HG03159 (cell line): Measurements from ENCODE around the gene MEAF6.
A peak's percentile ranks its signal among the peaks of the same experiment; 100 is the strongest.

Experiments used
- ATAC-seq: cut with Tn5 transposase; IDR thresholded peaks from one replicate; pipeline ENCODE4 v1.9.1; 2021; ENCODE audit warnings: mild to moderate bottlenecking, moderate library complexity; ENCODE audit not compliant: unreplicated experiment

The MEAF6 gene

GRCh38 chr1:37474697-37475379 lies 39.7 kb downstream of the MEAF6 start:
- no peak for ATAC-seq

DNA sequence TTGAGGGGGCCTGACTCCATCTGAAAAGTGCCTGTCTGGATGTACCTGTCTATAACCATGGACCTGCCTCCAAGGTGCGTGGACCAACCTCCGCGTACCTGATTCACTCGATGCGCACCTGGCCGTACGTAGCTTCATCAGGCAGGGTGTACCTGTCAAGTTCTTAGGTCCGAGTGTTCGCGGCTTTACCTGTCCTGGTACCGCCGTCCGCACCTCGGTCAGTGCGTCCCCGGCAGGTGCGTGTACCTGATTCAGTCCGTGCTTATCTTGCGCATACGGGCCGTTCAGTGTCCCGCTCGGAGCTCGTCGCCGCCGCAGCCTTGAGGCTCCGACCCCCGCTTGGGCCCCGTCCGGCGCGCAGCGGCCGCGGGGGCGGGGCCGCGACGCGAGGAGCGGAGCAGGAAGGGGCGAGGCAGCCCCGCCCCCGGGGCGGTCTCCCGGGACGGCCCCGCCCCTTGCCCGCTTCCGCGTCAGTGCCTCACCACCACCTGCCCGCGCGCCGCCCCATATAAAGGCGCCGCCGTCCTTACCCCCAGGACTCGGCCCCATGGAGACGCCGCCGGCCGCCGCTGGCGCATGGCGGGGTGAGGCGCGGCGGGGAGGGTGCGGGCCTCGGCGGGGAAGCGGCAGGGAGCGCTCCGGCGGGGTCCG lies 40.4 kb downstream of the MEAF6 start, which contains the start of gene ZC3H12A:
Gene ZC3H12A (plus strand): TSS at position 535 of the 651 bp plus-strand sequence. CDS start 917 bp downstream, outside the sequence.
- peak; percentile 56 for ATAC-seq

GRCh38 chr1:37473431-37474045 lies 41.0 kb downstream of the MEAF6 start:
- ATAC-seq = no peak

GRCh38 chr1:37472994-37473393 lies 41.6 kb downstream of the MEAF6 start:
- ATAC-seq = no peak

DNA sequence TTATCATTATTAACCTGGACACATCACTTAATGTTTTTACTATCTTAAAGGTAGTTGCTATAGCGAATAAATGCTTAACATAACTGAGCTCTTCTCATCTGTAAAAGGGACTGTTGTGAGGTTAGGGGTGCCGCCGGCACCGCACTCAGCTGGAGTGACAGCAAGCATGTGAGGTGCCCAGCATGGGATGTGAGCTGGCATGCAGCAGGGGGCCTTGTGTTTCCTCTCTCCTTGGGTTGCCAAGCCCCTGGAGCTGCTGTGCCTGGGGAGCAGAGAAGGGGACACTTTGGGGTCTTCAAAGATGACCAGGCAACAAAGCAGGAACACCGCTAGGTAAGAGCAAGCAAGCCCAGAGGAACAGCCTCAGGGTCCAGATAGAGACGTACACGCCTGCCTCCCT lies 42.3 kb downstream of the MEAF6 start:
- ATAC-seq = no peak

GRCh38 chr1:37471345-37472231 lies 43.0 kb downstream of the MEAF6 start:
- ATAC-seq = no peak

- ATAC-seq = no peak
Observed at GRCh38 chr1:37469386-37469785, 45.2 kb downstream of the MEAF6 start.

DNA sequence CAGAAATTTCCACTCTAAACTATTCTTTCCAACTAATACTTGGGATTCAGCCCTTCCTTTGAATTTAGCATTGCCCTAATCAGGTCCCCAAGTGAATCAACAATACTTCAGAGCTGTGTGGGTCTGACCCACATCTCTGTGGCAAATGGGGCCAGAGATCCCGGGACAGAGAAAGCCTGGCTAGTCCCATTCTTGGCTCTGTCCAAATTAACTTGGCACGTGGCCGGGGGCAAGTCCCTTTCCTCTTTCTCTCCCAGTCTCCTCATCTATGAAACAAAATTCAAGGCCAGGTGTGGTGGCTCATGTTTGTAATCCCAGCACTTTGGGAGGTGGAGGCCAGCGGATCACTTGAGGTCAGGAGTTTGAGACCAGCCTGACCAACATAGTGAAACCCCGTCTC lies 46.5 kb downstream of the MEAF6 start:
- no peak for ATAC-seq

DNA sequence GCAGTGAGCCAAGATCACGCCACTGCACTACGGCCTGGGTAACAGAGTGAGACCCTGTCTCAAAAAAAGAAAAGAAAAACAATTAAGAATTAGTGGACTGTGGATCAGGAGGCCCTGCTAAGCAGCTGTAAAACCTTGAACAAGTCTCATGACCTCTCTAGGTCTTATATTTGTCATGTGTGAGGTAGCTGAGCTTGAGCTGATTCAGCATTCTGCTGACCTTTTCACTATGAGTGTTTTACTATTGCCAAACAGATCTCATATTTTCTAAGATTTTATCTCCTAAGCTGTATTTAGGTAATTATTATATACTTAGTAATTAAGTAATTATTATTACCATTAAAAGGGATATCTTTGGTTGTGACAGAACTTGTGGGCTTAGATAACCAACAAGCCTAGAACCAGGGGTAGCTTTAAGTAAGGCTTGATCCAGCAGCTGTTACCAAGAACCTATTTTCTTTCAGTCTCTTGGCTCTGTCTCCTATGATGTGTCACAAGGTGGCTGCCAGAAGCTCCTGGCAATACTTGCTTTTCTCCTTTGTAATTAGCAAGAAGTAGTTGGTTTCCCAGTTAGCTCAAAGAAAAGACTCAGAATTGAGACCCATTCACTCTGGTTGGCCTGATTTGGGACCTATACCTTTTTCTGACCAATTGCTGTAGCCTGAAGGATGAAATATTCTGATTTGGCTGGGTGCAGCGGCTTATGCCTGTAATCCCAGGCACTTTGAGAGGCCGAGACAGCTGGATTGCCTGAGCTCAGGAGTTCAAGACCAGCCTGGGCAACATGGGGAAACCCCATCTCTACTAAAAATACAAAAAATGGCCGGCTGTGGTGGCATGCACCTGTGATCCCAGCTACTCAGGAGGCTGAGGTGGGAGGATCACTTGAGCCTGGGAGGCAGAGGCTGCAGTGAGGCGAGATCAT lies 48.7 kb downstream of the MEAF6 start:
- no peak for ATAC-seq

GRCh38 chr1:37464443-37464842 lies 50.1 kb downstream of the MEAF6 start:
- ATAC-seq = no peak

- no peak for ATAC-seq
Observed at GRCh38 chr1:37461698-37462436, 52.7 kb downstream of the MEAF6 start.

DNA sequence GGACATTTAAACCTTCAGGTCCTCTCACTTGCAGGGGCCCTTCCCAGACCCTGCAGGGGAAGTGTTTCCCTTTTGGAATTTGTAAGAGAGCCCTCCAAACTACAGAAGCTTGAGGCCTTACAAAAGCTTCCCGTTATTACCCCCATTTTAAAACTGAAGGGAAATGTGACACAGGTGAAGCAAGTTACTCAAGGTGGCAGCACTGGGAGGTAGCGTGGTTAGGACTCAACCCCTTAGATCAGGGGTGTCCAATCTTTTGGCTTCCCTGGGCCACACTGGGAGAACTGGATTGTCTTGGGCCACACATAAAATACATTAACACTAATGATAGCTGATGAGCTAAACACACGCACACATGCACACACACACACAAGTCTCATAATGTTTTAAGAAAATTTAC lies 56.0 kb downstream of the MEAF6 start:
- ATAC-seq = no peak

- ATAC-seq = no peak
Observed at GRCh38 chr1:37456614-37457013, 58.0 kb downstream of the MEAF6 start.

DNA sequence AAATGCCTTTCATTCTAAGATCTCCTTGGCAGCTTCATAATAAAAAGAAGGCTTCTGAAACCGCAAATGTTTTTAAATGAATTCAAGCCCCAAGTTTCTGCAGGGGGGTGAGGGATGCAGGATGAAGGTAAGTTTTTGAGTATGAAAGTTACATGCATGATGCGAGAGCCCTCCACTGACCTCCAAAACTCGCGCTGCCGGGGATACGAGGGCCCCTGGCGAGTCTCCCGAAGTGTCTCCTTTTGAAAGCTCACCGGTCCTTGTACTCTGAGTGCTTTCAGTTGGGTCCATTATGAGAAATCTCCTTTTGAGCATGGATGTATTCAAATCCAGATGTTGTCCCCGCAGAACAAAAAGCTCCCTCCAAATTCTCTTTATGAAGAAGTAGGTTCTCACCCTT lies 59.0 kb downstream of the MEAF6 start:
- no peak for ATAC-seq

- ATAC-seq = no peak
Observed at GRCh38 chr1:37453647-37454046, 60.9 kb downstream of the MEAF6 start.

DNA sequence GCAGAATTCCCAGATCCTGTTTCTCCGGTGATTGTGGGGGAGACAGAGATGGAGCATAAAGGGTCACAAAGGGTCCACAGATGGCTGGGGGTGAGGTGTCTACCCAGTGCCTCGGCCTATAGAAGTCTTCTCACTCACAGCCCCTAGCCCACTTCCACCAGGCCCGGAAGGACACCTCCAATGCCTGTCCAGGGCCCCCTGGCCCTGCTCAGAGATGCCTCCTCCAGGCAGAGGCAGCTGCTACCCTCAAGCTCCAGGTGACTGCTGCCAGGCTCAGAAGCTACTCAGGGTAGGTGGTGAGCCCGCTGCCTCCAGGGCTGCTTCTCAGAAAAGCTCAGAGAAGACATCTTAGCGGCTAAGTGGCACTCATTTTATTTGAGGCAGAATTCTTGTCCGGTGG lies 62.1 kb downstream of the MEAF6 start:
- ATAC-seq = no peak

DNA sequence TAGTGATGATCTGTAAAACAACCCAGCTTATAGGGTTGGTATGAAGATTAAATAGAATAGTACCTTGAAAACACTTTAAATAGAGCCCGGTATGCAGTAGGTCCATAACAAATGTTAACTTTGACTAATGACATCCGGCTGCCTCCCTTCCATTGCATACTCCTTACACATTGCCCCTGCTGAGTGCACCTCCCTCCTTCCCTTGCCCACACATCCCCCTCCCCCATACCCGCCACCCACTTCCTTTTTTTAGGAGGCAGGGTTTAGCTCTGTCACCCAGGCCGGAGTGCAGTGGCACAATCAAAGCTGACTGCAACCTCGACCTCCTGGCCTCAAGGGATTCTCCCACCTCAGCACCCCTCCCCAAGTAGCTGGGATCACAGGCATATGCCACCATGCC lies 64.6 kb downstream of the MEAF6 start:
- ATAC-seq = no peak

DNA sequence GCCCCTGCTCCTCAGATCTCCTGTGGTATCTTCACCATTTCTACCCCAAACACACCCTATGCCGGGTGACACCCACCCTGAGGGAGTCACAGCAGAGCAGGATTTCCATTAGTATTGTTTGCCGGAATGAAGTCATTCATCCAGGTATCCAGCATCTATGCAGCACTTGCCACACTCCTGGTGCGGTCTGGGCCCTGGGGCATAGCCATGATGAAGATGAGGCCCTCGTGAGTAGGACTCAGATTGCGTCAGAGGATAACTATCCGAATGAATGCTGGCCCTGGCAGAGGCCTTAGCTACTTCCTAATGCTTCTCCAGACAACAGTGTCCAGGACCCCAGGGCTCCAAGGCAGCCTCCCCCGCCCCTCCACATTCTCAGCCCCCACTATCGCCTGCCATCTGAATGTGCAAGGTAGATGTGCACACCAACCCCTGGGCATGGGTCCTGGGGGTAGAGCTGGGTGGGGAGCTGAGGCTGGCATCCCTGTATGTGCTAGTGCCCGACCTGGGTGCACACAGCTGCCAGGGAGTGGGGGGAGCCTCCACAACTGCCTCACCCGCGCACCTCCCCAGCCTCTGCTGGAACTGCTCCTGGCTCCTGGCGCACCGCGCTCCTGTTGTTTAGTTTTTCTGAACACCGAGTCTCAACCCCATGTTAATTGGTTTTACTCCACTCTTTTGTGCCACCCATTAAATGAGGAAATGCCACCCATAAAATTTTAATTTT lies 65.7 kb downstream of the MEAF6 start:
- no peak for ATAC-seq

GRCh38 chr1:37448185-37448584 lies 66.4 kb downstream of the MEAF6 start:
- ATAC-seq = no peak
